Endothelial cell of umbilical vein (primary cell): ENCODE measurements around the gene FSTL3.

Source experiments
- CTCF ChIP-seq, 2 donors: IDR thresholded peaks; 1 replicate in 1 of 2; 2 replicates in 1 of 2; pipeline ENCODE4 v1.5.1; 2011; ENCODE audit warnings: low read length in 2 of 2, mild to moderate bottlenecking in 2 of 2, moderate library complexity in 2 of 2, control low read depth in 1 of 2, inconsistent platforms in 1 of 2, low read depth in 1 of 2; ENCODE audit not compliant: insufficient read depth in 1 of 2; ENCODE audit errors: extremely low read depth in 1 of 2
- EZH2 ChIP-seq: IDR thresholded peaks from 2 replicates; pipeline ENCODE4 v1.6.1; 2012; ENCODE audit warnings: borderline replicate concordance, low read depth, mild to moderate bottlenecking, moderate library complexity, low read length, inconsistent platforms; ENCODE audit not compliant: severe bottlenecking
- FOS ChIP-seq: IDR thresholded peaks from 2 replicates; pipeline ENCODE4 v1.6.1; 2011; ENCODE audit warnings: mild to moderate bottlenecking, low read length, moderate library complexity, borderline replicate concordance; ENCODE audit not compliant: insufficient read depth
- JUN ChIP-seq: IDR thresholded peaks from 2 replicates; pipeline ENCODE4 v1.6.1; 2011; ENCODE audit warnings: borderline replicate concordance, low read depth; ENCODE audit not compliant: insufficient read length, insufficient read depth
- MYC ChIP-seq: IDR thresholded peaks from one replicate; pipeline ENCODE4 v1.6.1; 2011; ENCODE audit warnings: mild to moderate bottlenecking, low read depth, low read length
- POLR2A ChIP-seq: IDR thresholded peaks from 2 replicates; pipeline ENCODE4 v1.6.1; 2012; ENCODE audit warnings: low read depth, mild to moderate bottlenecking, control low read depth, low read length
- POLR2AphosphoS5 ChIP-seq: IDR thresholded peaks from 2 replicates; pipeline ENCODE4 v1.6.1; 2012; ENCODE audit warnings: low read depth, mild to moderate bottlenecking, control low read depth, low read length, moderate library complexity; ENCODE audit not compliant: insufficient read depth

GRCh38 chr19:679418-680286 is 3.5 kb downstream of the FSTL3 start:
- TF ChIP-seq CTCF (IDR thresholded peaks at IDR 0.05; ENCODE audit: extremely low read depth in 1 of 2, insufficient read depth in 1 of 2, low read depth in 1 of 2, low read length in 2 of 2) (no peak), EZH2 (no peak), MYC (no peak), JUN (no peak), POLR2A (no peak), FOS (no peak), POLR2AphosphoS5 (no peak)
